WTC11 (cell line): ENCODE data around the gene PICALM. TPM values are rescaled to one million over a fixed set of nuclear protein-coding genes. Genes with fewer than 3 reads are reported as not detected.

Experiments used
- ATAC-seq: fragments of 200-7000 bp; cut with Tn5 transposase; 2 replicates; pipeline ENCODE4 v1.10.0; 2021; ENCODE audit warnings: mild to moderate bottlenecking, moderate library complexity
- CTCF ChIA-PET: fragments of 300-600 bp; sonication (Branson Sonifier 250); formaldehyde crosslinking; loops from one replicate; lab custom pipeline; 2021; ENCODE audit warnings: antibody characterized with exemption; lab: Charles Lee
- POLR2A ChIA-PET: fragments of 350-600 bp; sonication (Branson Sonifier 250); formaldehyde crosslinking; loops from one replicate; lab custom pipeline; 2021; ENCODE audit warnings: antibody characterized with exemption; lab: Charles Lee
- DNase-seq: peaks from one replicate; pipeline ENCODE4 v3.0.0; 2021; ENCODE audit warnings: low spot score
- H3K27ac Mint-ChIP-seq: 2 replicates; pipeline ENCODE4 v1.8.0; 2021; ENCODE audit warnings: mixed read lengths
- H3K27me3 Mint-ChIP-seq: 2 replicates; pipeline ENCODE4 v1.8.0; 2021; ENCODE audit warnings: low read depth, mild to moderate bottlenecking, moderate library complexity, mixed read lengths
- H3K36me3 Mint-ChIP-seq: 2 replicates; pipeline ENCODE4 v1.8.0; 2021; ENCODE audit warnings: mixed read lengths
- H3K4me1 Mint-ChIP-seq: 2 replicates; pipeline ENCODE4 v1.8.0; 2022; ENCODE audit warnings: mixed read lengths
- H3K4me3 Mint-ChIP-seq: 2 replicates; pipeline ENCODE4 v1.8.0; 2021; ENCODE audit warnings: mild to moderate bottlenecking, moderate library complexity, mixed read lengths
- H3K9me3 Mint-ChIP-seq: 2 replicates; pipeline ENCODE4 v1.8.0; 2021; ENCODE audit warnings: mixed read lengths
- ATF3 ChIP-seq: sonication (generic); formaldehyde crosslinking; conservative IDR thresholded peaks from 2 replicates; pipeline ENCODE4 v1.8.1; 2022; ENCODE audit warnings: mild to moderate bottlenecking, missing genetic modification reagents
- CBFB ChIP-seq: sonication (generic); formaldehyde crosslinking; IDR thresholded peaks from 2 replicates; pipeline ENCODE4 v1.8.1; 2022; ENCODE audit warnings: mild to moderate bottlenecking, low read depth, missing genetic modification reagents
- CREB1 ChIP-seq: sonication (generic); formaldehyde crosslinking; IDR thresholded peaks from 2 replicates; pipeline ENCODE4 v1.8.0; 2023; ENCODE audit warnings: mild to moderate bottlenecking, missing genetic modification reagents
- CREM ChIP-seq: sonication (generic); formaldehyde crosslinking; IDR thresholded peaks from 2 replicates; pipeline ENCODE4 v1.8.1; 2022; ENCODE audit warnings: mild to moderate bottlenecking, missing genetic modification reagents, moderate library complexity
- EMX1 ChIP-seq: fragments of 250-450 bp; sonication (Bioruptor Pico); IDR thresholded peaks from 2 replicates; pipeline ENCODE4 v1.8.0; 2021; ENCODE audit warnings: mild to moderate bottlenecking
- ESRRA ChIP-seq: sonication (generic); formaldehyde crosslinking; IDR thresholded peaks from 2 replicates; pipeline ENCODE4 v1.8.1; 2022; ENCODE audit warnings: mild to moderate bottlenecking, missing genetic modification reagents, borderline replicate concordance
- ETV6 ChIP-seq: sonication (generic); formaldehyde crosslinking; IDR thresholded peaks from 2 replicates; pipeline ENCODE4 v1.8.1; 2022; ENCODE audit warnings: mild to moderate bottlenecking, missing genetic modification reagents
- FOXP1 ChIP-seq: sonication (generic); formaldehyde crosslinking; IDR thresholded peaks from 2 replicates; pipeline ENCODE4 v1.8.0; 2022; ENCODE audit warnings: missing genetic modification reagents, mild to moderate bottlenecking, moderate library complexity, borderline replicate concordance
- FOXP4 ChIP-seq: sonication (generic); formaldehyde crosslinking; IDR thresholded peaks from 2 replicates; pipeline ENCODE4 v1.8.0; 2022; ENCODE audit warnings: mild to moderate bottlenecking, missing genetic modification reagents
- MAX ChIP-seq: sonication (generic); formaldehyde crosslinking; IDR thresholded peaks from 2 replicates; pipeline ENCODE4 v1.8.0; 2022; ENCODE audit warnings: mild to moderate bottlenecking, missing genetic modification reagents
- MXD4 ChIP-seq: fragments of 250-450 bp; sonication (Bioruptor Pico); IDR thresholded peaks from 2 replicates; pipeline ENCODE4 v1.8.0; 2021; ENCODE audit warnings: mild to moderate bottlenecking, moderate library complexity, borderline replicate concordance
- PRDM15 ChIP-seq: sonication (generic); formaldehyde crosslinking; IDR thresholded peaks from 2 replicates; pipeline ENCODE4 v1.8.0; 2022; ENCODE audit warnings: missing genetic modification reagents
- ZNF121 ChIP-seq: sonication (generic); formaldehyde crosslinking; IDR thresholded peaks from 2 replicates; pipeline ENCODE4 v1.8.0; 2023; ENCODE audit warnings: missing genetic modification reagents
- ZNF232 ChIP-seq: sonication (generic); formaldehyde crosslinking; IDR thresholded peaks from 2 replicates; pipeline ENCODE4 v1.8.0; 2022; ENCODE audit warnings: mild to moderate bottlenecking, missing genetic modification reagents
- ZNF317 ChIP-seq: sonication (generic); formaldehyde crosslinking; IDR thresholded peaks from 2 replicates; pipeline ENCODE4 v1.8.1; 2023; ENCODE audit warnings: low read depth, mild to moderate bottlenecking, moderate library complexity, missing genetic modification reagents, borderline replicate concordance
- total RNA-seq: library from RNA; stranded (reverse); gene quantifications from 3 replicates; pipeline ENCODE4 v1.2.3, GENCODE V29; 2021

PICALM gene
- total RNA-seq, 1 experiment from 2014 or later = 69.9 TPM

- peak; percentile 29 for DNase-seq
- CTCF ChIA-PET = interaction anchor here (0.6 to 3.4 kb wide), 6 partner anchors 15 to 213 kb away, joined by 3 to 35 read pairs (median 5); partner anchors contain the start of gene CCDC83
- peak overlapping the region; percentile 98 for H3K27ac Mint-ChIP-seq
- no peaks in the 10 kb centered on the region for H3K36me3 Mint-ChIP-seq
- POLR2A ChIA-PET = interaction anchor here (0.5 to 2.8 kb wide), 12 partner anchors 14 to 1146 kb away, joined by 3 to 13 read pairs (median 3); partner anchors contain the start of genes CCDC83, EED and TMEM126A
- TF ChIP-seq FOXP1 (CRISPR knock-in tag) (0 out of 2 replicates have a peak, but pooled peaks have one; percentile 18), ETV6 (CRISPR knock-in tag) (0 out of 2 replicates have a peak, but pooled peaks have one; percentile 20), ZNF121 (CRISPR knock-in tag) (peak; percentile 82), PRDM15 (CRISPR knock-in tag) (peak; percentile 86), CREB1 (CRISPR knock-in tag) (no peak), ESRRA (no peak)
- H3K4me3 Mint-ChIP-seq = peak overlapping the region; percentile 99
- ATAC-seq = peak; percentile 6
- peaks cover 46% of the 10 kb centered on the region for H3K4me1 Mint-ChIP-seq
- no peaks in the 10 kb centered on the region for H3K27me3 Mint-ChIP-seq
- no peaks in the 10 kb centered on the region for H3K9me3 Mint-ChIP-seq
These were observed 579 bp downstream of the PICALM start for GRCh38 chr11:86068138-86068871.

GRCh38 chr11:86067851-86068137 is 1.1 kb downstream of the PICALM start:
- peaks cover 50% of the 10 kb centered on the region for H3K4me1 Mint-ChIP-seq
- TF ChIP-seq CBFB (CRISPR knock-in tag) = no peak
- ATAC-seq (no peak), DNase-seq (no peak)
- peak overlapping the region; percentile 99 for H3K4me3 Mint-ChIP-seq
- ChIA-PET POLR2A (interaction anchor here (0.5 to 2.8 kb wide), 6 partner anchors 26 to 1146 kb away, joined by 3 to 13 read pairs (median 3); partner anchors contain the start of genes EED and TMEM126A), CTCF (interaction anchor here (1.1 to 3.4 kb wide), 5 partner anchors 17 to 213 kb away, joined by 3 to 35 read pairs (median 6); partner anchors contain the start of gene CCDC83)
- H3K9me3 Mint-ChIP-seq = no peaks in the 10 kb centered on the region
- no peaks in the 10 kb centered on the region for H3K36me3 Mint-ChIP-seq
- peak overlapping the region; percentile 98 for H3K27ac Mint-ChIP-seq
- H3K27me3 Mint-ChIP-seq = no peaks in the 10 kb centered on the region

GRCh38 chr11:86067009-86067850 is 1.7 kb downstream of the PICALM start:
- ChIA-PET POLR2A (interaction anchor here (0.5 to 2.8 kb wide), 6 partner anchors 26 to 1145 kb away, joined by 3 to 13 read pairs (median 3); partner anchors contain the start of genes EED and TMEM126A), CTCF (interaction anchor here (1.4 to 3.4 kb wide), 4 partner anchors 25 to 212 kb away, joined by 4 to 35 read pairs (median 18); partner anchors contain the start of gene CCDC83)
- Mint-ChIP-seq H3K4me3 (peak overlapping the region; percentile 99), H3K27ac (peak overlapping the region; percentile 98), H3K9me3 (no peaks in the 10 kb centered on the region), H3K27me3 (no peaks in the 10 kb centered on the region), H3K4me1 (peaks cover 56% of the 10 kb centered on the region), H3K36me3 (no peaks in the 10 kb centered on the region)
- no peak for DNase-seq
- ATAC-seq = no peak
- TF ChIP-seq ESRRA (no peak), ATF3 (CRISPR knock-in tag) (no peak), MAX (no peak)
- TF ChIP-seq, all 79 proteins: peak for 0

GRCh38 chr11:86066657-86067008 is 2.3 kb downstream of the PICALM start:
- Mint-ChIP-seq H3K4me3 (peak overlapping the region; percentile 99), H3K27me3 (no peaks in the 10 kb centered on the region), H3K27ac (no peak overlapping the region), H3K36me3 (no peaks in the 10 kb centered on the region)
- no peak for DNase-seq
- ChIA-PET CTCF (interaction anchor here (1.4 kb wide), 1 partner anchor 152 kb away, joined by 4 read pairs; no protein-coding TSS in a partner anchor), POLR2A (interaction anchor here (0.7 to 1.8 kb wide), 2 partner anchors 25 to 206 kb away, joined by 4 read pairs; no protein-coding TSS in a partner anchor)
- no peak for ATAC-seq
- TF ChIP-seq PRDM15 (CRISPR knock-in tag) (no peak), CREM (CRISPR knock-in tag) (no peak), FOXP4 (CRISPR knock-in tag) (no peak), ZNF317 (CRISPR knock-in tag) (no peak), MXD4 (CRISPR knock-in tag) (no peak), ZNF232 (CRISPR knock-in tag) (no peak), EMX1 (no peak)
- TF ChIP-seq, all 79 proteins: peak for 0
- peaks cover 60% of the 10 kb centered on the region for H3K4me1 Mint-ChIP-seq
- no peaks in the 10 kb centered on the region for H3K9me3 Mint-ChIP-seq
